ENCODE measurements around the gene C19orf85.

C19orf85 gene

GRCh38 chr19:55477905-55478304 is 13.4 kb upstream of the C19orf85 start:
- no peak for DNase-seq (ENCODE audit: low read depth)

- peak; percentile 97 for DNase-seq (ENCODE audit: low read depth)
Observed at GRCh38 chr19:55476100-55476775, 11.7 kb upstream of the C19orf85 start, which contains the start of gene ZNF628. ZNF628 (plus strand) TSS chr19:55476617; CDS start chr19:55479911, 3,294 bp downstream.

DNA sequence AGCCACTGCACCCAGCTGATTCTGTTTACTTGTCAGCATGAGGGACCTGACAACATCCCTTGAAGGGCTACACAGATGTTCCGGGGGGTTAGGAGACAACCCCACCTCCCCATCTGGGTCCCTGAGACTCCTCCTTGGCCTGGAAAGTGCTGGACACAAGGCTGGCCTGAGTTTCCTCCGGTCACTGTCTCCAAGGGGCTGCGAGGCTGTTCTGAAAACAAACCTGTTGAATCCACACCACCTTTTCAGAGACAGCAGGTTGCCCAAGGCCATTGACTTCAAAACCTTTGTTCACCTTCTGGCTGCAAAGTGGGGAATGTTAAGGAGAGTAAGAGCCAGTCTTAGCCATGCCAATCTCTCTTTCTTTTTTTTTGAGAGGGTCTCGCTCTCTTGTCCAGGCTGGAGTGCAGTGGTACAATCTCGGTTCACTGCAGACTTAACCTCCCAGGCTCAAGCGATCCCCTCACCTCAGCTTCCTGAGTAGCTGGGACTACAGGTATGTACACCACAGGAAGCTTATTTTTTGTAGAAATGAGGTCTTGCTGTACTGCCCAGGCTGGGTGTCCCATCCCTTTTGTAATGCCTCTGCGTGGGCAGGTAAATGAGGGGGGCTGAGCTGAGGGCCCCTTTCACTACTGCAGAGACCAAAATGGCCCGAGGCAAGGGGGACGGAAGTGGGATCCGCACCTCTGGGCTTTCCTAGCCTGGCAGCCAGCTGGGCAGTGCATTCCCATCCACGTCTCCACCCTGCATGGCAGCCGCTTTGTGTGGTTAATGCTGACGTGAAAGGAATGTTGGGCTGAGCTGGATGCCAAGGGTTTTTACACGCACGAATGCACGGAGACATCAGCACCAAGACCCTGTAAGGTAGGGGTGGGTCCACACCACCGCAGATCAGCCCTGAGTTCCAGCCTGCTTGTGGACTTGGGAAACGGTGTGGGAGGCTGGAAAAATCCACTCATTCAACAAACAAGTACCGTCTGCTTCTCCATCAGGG is 10.0 kb upstream of the C19orf85 start:
- DNase-seq (ENCODE audit: low read depth): no peak

DNA sequence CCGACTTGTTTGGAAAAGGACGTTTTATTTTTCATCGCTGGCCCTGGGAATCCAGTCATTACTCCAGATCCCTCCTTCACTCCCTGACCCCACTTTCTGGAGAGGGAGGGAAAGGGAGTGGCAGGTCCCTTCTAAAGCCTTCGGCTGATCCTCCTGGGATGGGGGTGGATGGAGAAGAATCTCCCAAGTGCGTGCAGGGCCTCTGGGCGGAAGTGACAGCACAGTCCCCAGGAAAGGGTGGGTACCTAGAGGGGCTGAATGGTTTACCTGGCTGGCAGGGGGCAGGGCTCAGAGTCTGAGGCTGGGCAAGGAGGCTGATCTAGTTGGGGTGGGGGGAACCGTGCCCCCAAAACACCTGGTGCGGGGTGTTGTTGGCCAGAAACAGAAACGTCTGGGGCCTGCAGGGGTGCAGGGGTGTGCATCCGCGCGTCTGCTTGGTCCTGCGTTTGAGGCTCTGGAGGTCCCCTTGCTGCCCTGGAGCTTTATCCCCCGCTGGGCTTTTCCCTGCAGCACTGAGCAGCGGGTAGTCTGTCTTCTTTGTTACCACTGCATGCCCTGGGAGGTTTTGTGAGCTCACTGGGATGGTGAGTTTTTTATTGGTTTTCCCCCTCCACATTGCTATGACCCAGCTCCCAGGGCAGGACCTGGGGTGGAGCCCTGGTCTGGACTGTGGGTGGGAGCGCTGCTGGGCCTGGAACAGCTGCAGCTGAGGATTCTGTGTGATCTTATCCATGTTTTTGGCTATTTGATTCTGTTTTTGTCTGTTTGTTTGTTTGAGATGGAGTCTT is 8.9 kb upstream of the C19orf85 start:
- DNase-seq (ENCODE audit: low read depth): no peak

DNA sequence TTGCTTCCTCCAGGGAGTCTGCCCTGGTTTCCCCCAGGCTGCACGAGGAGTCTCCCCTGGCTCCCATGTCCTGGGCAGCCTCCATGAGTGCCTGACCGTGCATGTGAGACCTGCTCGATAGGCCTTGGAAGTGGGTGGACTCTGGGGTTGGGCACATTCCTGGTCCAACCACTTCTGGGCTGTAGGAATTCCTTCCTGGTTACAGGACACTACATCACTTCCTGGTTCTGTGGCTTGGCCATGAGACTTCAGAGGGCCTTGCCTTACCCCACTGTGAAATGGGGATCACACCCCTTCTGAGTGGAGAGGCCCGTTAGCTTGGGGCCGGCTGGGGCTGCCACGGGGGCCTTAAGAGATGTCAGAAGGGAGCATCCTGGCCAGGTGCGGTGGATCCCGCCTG is 7.9 kb upstream of the C19orf85 start:
- no peak for DNase-seq (ENCODE audit: low read depth)

DNA sequence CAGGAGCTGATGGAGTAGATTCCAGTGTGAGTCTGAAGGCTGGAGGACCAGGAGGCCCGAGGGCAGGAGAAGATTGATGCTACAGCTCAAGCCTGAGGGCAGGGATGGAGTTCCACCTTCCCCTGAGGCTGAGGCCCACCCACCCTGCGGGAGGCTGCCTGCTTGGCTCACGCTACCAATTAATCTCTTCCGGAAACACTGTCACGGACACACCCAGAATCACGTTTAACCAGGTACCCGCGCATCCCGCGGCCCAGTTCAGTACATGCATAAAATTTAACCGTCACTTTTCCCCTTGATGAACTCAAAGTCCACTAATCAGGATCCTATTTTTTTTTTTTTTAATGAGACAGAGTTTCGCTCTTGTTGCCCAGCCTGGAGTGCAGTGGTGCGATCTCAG is 6.7 kb upstream of the C19orf85 start:
- DNase-seq (ENCODE audit: low read depth): no peak

DNA sequence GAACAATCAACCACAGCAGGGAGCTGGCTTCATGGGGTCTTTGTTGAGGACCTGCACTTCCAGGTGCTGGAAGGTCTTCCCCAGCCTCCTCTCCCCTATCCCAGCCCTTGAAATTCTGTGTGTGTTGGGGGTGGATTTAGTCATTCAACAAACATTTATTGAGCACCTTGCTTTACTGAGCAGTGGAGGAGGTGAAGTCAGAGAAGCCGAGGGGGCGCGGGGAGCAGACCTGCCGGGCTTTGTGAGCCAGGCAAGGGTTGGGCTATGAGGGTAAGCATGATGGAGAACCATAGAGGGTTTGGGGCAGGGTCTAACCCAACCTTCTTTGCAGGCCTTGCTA is 3.5 kb upstream of the C19orf85 start:
- DNase-seq (ENCODE audit: low read depth): no peak

DNA sequence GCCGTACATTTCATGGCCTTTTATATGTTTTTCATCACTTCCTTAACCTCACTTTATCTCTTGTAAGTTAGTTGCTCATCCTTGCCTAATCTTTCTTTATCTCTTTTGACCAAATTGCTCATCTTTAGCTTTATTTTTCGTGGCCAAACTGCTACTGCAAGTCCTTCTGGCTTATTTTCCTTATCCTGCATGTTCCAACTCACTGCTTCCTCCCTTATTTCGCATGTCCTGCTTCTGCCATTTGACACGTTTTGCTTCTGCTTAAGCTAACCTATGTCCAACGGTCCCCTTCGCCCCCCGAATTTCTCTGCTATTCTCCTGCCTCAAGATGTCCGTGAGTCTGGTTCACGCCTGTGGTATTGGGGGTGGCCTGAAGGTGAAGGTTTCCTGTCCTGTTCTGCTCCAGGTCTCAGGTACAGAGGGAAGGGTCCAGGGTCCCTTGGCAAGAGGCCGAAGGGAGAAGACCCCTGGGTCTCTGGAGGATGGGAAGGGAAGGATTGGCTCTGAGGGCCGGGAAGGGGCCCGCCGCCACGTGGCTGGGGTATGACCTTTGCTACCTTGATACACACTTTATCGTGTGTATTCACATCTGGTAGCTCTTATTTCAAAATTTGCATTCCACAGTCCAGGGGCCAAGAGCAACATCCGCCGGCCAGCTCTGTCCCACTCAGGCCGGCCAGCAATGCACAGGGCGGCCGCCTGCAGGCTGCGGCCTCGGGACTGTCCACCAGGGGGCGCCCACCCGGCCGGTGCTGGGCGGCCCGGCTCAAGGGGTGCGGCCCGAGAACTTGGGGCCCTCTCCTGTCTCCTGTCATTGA is 2.9 kb upstream of the C19orf85 start:
- peak; percentile 44 for DNase-seq (ENCODE audit: low read depth)

DNA sequence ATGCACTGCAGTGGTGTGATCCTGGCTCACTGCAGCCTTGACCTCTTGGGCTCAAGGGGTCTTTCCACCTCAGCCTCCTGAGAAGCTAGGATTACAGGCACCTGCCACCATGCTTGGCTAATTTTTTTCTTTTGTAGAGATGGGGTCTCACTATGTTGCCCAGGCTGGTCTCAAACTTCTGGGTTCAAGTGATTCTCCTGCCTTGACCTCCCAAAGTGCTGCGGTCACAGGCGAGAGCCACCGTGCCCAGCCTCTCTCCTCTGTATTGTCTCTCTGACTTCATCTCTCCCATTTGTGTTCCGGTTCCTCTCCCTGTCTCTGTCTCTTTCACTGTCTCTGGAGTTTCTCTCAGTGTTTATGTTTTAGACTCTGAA is 1.7 kb upstream of the C19orf85 start:
- DNase-seq (ENCODE audit: low read depth): no peak

DNA sequence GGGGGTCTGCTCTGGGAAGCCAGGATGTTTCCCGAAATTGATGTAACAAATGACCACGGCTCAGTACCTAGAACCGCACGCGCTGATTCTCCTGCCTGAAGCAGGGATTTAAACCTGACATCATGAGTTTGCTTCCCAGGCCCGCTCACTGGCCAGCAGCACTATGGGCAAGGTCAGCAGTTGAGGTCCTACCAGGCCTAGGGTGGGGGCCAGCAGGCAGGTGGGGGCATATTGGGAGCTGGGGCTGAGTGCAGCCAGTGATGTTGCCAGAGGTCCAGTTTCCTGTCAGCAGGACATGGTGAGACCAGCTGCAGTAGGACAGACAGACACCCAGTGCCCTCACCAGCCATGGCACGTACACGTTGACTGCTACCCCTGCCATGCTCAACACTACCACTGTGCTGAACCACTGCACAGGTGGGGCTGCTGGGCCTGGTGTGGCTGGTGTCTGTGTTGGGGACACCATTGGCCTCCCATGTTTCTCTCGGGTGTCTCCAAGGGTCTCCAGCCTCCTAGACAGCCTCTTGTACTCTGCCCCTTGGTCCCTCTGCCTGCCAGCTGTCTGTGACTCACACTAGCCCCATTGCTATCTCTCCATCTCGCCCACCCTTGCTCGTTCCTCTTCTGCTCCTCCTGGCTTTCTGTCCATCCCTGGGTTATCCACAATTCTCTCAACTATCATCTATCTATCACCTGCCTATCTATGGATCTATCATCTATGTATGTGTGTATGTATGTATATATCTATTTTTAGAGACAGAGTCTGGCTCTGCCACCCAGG is 1.1 kb upstream of the C19orf85 start:
- no peak for DNase-seq (ENCODE audit: low read depth)

- no peak for DNase-seq (ENCODE audit: low read depth)
Observed at GRCh38 chr19:55464039-55464661, 401 bp downstream of the C19orf85 start.

DNA sequence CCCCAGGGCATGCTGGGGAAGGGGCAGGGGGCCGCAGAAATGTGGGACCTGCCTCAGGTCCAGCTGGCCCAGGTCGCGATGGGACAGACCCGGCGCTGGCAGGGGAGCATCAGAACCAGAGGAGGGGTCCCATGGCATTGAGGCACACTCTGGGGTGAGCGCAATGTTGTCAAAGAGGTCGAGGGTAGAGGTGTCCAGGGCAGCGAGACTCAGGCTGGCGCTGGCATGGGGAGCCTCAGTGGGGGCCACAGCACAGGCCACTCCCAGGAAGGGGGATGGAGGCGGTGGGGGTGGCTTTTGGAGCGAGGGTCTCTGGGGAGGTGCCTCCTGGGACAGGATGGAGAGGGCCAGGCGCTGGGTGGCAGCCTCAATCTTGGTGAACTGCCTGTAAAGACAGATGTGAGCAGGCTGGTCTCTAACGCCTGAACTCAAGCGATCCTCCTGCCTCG is 944 bp downstream of the C19orf85 start:
- no peak for DNase-seq (ENCODE audit: low read depth)

DNA sequence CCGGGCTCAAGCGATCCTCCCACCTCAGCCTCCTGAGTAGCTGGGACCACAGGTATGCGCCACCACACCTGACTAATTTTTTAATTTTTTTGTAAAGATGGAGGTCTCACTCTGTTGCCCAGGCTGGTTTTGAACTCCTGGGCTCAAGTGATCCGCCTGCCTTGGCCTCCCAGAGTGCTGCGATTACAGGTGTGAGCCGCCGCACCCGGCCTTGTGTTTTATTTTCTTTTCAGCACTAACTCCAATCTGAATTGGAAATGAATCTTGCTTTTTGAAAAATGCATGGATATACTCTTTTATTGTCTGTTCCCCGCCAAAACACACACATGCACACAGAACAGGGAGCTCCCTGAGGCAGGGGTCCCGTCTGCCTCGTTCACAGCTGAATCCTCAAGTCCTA is 1.8 kb downstream of the C19orf85 start:
- no peak for DNase-seq (ENCODE audit: low read depth)

DNA sequence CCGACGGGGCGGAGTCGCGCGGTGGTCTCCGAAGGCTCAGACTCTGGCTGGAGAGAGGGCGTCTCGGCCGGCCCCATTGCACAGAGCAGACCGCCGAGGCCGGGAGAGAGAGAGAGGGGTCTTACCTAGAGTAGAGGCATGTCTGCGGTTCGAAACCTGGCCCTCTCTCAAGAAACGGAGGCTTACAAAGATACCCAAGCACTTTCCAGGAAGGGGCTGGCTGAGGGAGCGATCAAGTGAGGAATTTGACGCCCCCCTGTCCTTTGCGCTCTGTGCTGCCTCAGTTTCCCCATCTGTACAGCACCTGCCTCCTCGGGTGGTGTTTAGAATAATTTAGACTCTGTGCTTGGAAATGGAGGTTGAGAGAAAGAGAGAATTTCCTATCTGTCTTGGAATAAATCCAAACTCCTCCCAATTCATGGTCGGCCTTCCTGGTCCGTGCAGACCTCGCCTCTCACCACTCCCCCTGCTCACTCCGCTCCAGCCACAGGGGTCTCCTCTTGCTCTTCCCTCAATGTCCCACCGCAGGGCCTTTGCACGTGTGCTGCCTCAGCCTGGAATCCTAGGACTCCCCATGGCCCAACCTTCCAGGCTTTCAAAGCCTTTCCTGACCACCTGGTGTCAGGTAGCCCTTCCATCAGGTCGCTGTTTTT is 2.5 kb downstream of the C19orf85 start:
- DNase-seq (ENCODE audit: low read depth): no peak

DNA sequence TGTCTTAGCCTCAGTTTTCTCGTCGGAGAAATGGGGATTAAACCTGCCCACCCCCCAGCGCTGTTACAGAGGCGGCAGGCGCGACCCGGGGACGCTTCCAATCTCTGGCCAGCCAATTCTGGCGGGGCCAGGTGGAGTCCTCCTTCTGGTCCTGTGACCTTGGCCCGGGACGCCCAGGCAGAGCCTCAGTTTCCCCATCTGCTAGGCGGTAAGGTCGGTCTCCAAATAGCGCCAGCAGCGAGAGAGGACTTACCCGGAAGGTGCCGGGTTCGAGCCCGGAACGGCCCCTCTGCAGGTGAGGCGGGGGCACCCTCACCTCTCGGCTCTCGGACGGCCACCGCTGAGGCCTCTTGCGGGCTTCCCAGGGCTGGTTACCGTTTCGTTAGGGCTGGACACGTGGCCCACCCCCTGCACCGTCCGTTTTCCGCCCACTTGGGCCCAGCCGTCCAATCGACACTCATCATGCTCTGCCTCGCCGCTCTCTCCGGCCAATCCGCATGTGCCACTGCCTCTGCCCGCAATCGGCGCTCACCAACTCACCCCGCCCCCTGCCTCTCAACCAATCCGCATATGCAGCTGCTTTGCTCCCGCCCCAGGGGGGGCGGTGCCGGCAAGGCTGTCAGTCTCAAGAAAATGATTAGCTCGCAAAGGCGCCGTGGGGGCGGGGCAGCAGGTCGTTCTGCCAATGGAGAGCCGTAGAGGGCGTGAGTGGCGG is 3.1 kb downstream of the C19orf85 start, which contains the start of gene ISOC2:
TSS of gene ISOC2 (minus strand) at position 384 of the 715 bp plus-strand sequence. CDS start 5,156 bp downstream, outside the sequence.
- peak; percentile 100 for DNase-seq (ENCODE audit: low read depth)

DNA sequence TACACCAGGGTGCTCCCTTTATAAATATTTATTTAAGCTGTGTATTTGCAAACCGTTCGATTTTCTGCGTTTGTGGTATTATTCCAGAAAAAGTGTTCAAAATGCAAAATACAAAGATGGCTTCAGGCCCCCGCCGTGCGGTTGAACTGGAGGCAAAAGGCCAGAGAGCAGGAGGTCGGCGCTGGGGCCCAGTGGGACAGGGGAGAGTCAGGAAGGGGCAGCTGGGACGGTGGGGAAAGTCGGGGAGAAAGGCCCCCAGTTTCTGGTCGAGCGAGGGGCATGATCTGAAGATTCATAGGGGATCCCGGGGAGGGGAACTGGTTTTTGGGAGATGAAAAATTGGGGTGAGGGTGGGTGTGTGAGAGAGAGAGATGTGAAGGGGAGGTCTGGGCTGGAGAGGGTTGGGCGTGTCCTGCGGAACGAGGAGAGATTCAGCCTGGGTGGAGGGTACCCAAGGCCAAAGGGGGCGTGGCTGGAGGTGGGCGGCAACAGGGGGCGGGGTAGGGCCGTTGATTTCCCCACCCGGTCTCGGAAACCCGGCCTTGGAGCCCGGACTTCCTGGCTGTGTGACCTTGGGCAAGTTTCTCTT is 3.8 kb downstream of the C19orf85 start:
- no peak for DNase-seq (ENCODE audit: low read depth)

DNA sequence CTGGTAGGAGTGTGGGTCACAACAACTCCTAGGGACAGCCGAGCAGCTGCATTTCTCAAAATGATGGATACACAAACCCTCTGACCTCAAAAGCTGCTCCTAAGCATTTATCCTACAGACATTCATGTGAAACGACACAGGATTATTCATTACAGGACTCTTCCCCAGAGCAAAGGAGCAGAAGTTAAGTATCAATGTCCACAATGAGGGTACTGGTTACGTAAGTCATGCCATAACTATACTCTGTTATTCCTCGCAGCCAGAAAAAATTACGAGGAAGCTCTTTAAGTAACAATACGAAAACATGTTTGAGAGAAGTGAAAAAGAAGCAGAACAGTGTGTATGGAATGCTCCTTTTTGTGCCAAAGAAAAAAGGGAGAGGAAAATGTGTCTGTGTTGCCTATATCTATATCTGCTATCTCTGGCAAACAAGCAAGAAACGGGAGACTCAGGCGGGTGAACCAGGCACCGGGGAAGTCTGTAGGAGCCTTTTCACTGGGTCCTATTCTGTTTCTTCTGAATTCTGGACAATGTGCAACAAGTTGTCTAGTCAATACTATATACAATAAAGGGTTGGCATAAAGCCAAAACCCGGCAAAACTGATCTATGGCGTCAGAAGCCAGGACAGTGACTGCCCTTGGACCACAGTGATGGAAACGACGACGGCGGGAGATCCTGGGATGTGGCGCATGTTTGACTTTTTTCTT is 4.4 kb downstream of the C19orf85 start:
- no peak for DNase-seq (ENCODE audit: low read depth)

GRCh38 chr19:55459551-55459949 is 5.0 kb downstream of the C19orf85 start:
- DNase-seq (ENCODE audit: low read depth): no peak

Measured in stimulated activated CD4-positive, alpha-beta T cell treated with anti-CD3 and anti-CD28 coated beads, Interleukin-2, amount 100 ng/mL, for 4 hours (primary cell).